Keratinocyte (primary cell): ENCODE data around the gene ALOX5. TPM values are rescaled to one million over a fixed set of nuclear protein-coding genes. Genes with fewer than 3 reads are reported as not detected.
"Not testable (repeated sequence)": the region's sequence is repeated elsewhere in the genome, so short reads cannot be mapped to it uniquely, and the experiment has no call there.

Experiments used
- DNase-seq: peaks from one replicate; pipeline ENCODE4 v3.0.0-alpha.2; 2011; ENCODE audit warnings: low read depth, missing footprints, low spot score
- FAIRE-seq: peaks from 2 replicates; lab custom pipeline; 2011; peaks lifted over from hg19 to GRCh38; lab: Jason Lieb, UNC
- H2AFZ ChIP-seq: 2 replicates; pipeline ENCODE4 v1.6.0; 2012; ENCODE audit warnings: low read length, control low read depth, inconsistent platforms; ENCODE audit not compliant: control insufficient read depth
- H3K27ac ChIP-seq: 2 replicates; pipeline ENCODE4 v1.5.1; 2011; ENCODE audit warnings: low read length; ENCODE audit not compliant: control insufficient read depth, insufficient read depth
- H3K27me3 ChIP-seq: 3 replicates; pipeline ENCODE4 v1.6.0; 2011; ENCODE audit warnings: low read length; ENCODE audit not compliant: control insufficient read depth, insufficient read depth; ENCODE audit errors: extremely low read depth
- H3K36me3 ChIP-seq, 2 experiments: 2 replicates in 1 of 2; 3 replicates in 1 of 2; pipeline ENCODE4 v1.5.1; 2011; ENCODE audit warnings: low read length in 2 of 2, mild to moderate bottlenecking in 1 of 2; ENCODE audit not compliant: control insufficient read depth in 2 of 2, insufficient read depth in 2 of 2; ENCODE audit errors: extremely low read depth in 1 of 2
- H3K4me1 ChIP-seq: 3 replicates; pipeline ENCODE4 v1.5.1; 2011; ENCODE audit warnings: low read length; ENCODE audit not compliant: control insufficient read depth, insufficient read depth; ENCODE audit errors: extremely low read depth
- H3K4me2 ChIP-seq: 3 replicates; pipeline ENCODE4 v1.6.0; 2011; ENCODE audit warnings: low read depth, low read length; ENCODE audit not compliant: control insufficient read depth, insufficient read depth; ENCODE audit errors: extremely low read depth
- H3K4me3 ChIP-seq, 3 experiments: fragments of 200-600 bp in 1 of 3; sonication (generic) in 1 of 3; 2 replicates in 2 of 3; 3 replicates in 1 of 3; pipeline ENCODE4 v1.5.1; 2011 to 2016; ENCODE audit warnings: low read length in 3 of 3, mild to moderate bottlenecking in 3 of 3, control low read depth in 2 of 3, inconsistent platforms in 1 of 3, low read depth in 1 of 3, mixed read lengths in 1 of 3, mixed run types in 1 of 3, moderate library complexity in 1 of 3; ENCODE audit not compliant: control insufficient read depth in 2 of 3, insufficient read depth in 2 of 3; ENCODE audit errors: extremely low read depth in 1 of 3
- H3K79me2 ChIP-seq: 2 replicates; pipeline ENCODE4 v1.6.0; 2012; ENCODE audit warnings: low read length; ENCODE audit not compliant: control insufficient read depth, insufficient read depth
- H3K9ac ChIP-seq: 3 replicates; pipeline ENCODE4 v1.6.0; 2011; ENCODE audit warnings: low read length; ENCODE audit not compliant: control insufficient read depth, insufficient read depth; ENCODE audit errors: extremely low read depth
- H3K9me1 ChIP-seq: 3 replicates; pipeline ENCODE4 v1.6.0; 2011; ENCODE audit warnings: low read length; ENCODE audit not compliant: control insufficient read depth, insufficient read depth; ENCODE audit errors: extremely low read depth
- H3K9me3 ChIP-seq: 2 replicates; pipeline ENCODE4 v1.5.1; 2012; ENCODE audit warnings: low read depth, low read length; ENCODE audit not compliant: control insufficient read depth
- H4K20me1 ChIP-seq: 3 replicates; pipeline ENCODE4 v1.6.0; 2011; ENCODE audit warnings: low read length; ENCODE audit not compliant: control insufficient read depth, insufficient read depth; ENCODE audit errors: extremely low read depth
- EZH2 ChIP-seq: IDR thresholded peaks from one replicate; pipeline ENCODE4 v1.6.1; 2012; ENCODE audit warnings: inconsistent platforms, mild to moderate bottlenecking, low read length, moderate library complexity
- dilution Hi-C: fragments of 300-500 bp; cut with MboI; formaldehyde crosslinking; loops from one replicate; pipeline ENCODE4 v1.7.0; 2020; ENCODE audit warnings: low sequenced_read_pairs; ENCODE audit not compliant: extremely low pct_ligation_motif_present
- polyA plus RNA-seq, 5 experiments: library from polyadenylated mRNA; depleted of rRNA in 3 of 5; stranded (reverse) in 3 of 5; stranded (forward) in 1 of 5; unstranded in 1 of 5; fragments of >200 nt; gene quantifications; 1 replicate in 1 of 5; 2 replicates in 3 of 5; 3 replicates in 1 of 5; pipeline versions ENCODE4 v1.2.1 to v1.2.3, GENCODE V29; 2011 to 2012; ENCODE audit warnings: missing spikeins in 2 of 5, low read depth in 1 of 5, low replicate concordance in 1 of 5
- TF ChIP-seq, protein P1 (sequence below), 3 experiments: IDR thresholded peaks in 1 of 3; conservative IDR thresholded peaks in 1 of 3; optimal IDR thresholded peaks in 1 of 3; 2 replicates in 2 of 3; 3 replicates in 1 of 3; pipeline versions ENCODE3 to v1.5.1; 2011; ENCODE audit warnings: low read length in 3 of 3, mild to moderate bottlenecking in 3 of 3, moderate library complexity in 2 of 3, control low read depth in 1 of 3, inconsistent platforms in 1 of 3; ENCODE audit not compliant: insufficient read depth in 2 of 3; ENCODE audit errors: extremely low read depth in 1 of 3

The ALOX5 gene
- polyA plus RNA-seq, 1 donor (not counting 4 experiments of a cell fraction or from before 2014, with no cell fraction given), result not detected

DNA sequence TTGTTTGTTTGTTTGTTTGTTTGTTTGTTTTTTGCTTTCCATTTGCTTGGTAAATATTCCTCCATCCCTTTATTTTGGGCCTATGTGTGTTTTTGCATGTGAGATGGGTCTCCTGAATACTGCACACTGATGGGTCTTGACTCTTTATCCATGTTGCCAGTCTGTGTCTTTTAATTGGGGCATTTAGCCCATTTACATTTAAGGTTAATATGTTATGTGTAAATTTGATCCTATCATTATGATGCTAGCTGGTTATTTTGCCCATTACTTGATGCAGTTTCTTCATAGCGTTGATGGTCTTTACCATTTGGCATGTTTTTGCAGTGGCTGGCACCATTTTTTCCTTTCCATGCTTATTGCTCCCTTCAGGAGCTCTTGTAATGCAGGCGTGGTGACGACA, 42.2 kb upstream of the ALOX5 start:
- not testable (repeated sequence) for H3K27ac ChIP-seq

DNA sequence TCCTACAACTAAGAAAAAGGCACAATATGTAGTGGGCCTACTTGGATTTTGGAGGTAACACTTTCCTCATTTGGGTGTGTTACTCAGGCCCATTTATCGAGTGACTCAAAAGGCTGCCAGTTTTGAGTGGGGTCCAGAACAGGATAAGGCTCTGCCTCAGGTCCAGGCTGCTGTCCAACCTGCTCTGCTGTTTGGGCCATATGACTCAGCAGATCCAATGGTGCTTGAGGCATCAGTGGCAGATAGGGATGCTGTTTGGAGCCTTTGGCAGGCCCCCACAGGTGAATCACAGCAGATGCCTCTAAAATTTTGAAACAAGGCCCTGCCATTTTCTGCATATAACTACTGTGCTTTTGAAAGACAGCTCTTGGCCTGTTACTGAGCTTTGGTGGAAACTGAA, 34.1 kb upstream of the ALOX5 start:
- DNase-seq (no peak), FAIRE-seq (no peak)
- no peaks in the 10 kb centered on the region for H3K4me1 ChIP-seq
- TF ChIP-seq EZH2, result no peak
- TF ChIP-seq, protein P1, sequence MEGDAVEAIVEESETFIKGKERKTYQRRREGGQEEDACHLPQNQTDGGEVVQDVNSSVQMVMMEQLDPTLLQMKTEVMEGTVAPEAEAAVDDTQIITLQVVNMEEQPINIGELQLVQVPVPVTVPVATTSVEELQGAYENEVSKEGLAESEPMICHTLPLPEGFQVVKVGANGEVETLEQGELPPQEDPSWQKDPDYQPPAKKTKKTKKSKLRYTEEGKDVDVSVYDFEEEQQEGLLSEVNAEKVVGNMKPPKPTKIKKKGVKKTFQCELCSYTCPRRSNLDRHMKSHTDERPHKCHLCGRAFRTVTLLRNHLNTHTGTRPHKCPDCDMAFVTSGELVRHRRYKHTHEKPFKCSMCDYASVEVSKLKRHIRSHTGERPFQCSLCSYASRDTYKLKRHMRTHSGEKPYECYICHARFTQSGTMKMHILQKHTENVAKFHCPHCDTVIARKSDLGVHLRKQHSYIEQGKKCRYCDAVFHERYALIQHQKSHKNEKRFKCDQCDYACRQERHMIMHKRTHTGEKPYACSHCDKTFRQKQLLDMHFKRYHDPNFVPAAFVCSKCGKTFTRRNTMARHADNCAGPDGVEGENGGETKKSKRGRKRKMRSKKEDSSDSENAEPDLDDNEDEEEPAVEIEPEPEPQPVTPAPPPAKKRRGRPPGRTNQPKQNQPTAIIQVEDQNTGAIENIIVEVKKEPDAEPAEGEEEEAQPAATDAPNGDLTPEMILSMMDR (optimal IDR thresholded peaks at IDR 0.05 in 1 of 3, IDR thresholded peaks at IDR 0.05 in 1 of 3, conservative IDR thresholded peaks at IDR 0.05 in 1 of 3; ENCODE audit: extremely low read depth in 1 of 3, insufficient read depth in 2 of 3, low read length in 3 of 3), result no peak
- H3K9ac ChIP-seq, result no peak overlapping the region
- H3K4me2 ChIP-seq, result no peak overlapping the region
- no peak overlapping the region for H2AFZ ChIP-seq
- H3K9me3 ChIP-seq, result no peaks in the 10 kb centered on the region
- no peaks in the 10 kb centered on the region for H3K36me3 ChIP-seq
- dilution Hi-C loops, result no loop called here
- H3K9me1 ChIP-seq, result no peaks in the 10 kb centered on the region
- no peaks in the 10 kb centered on the region for H3K79me2 ChIP-seq
- H3K27ac ChIP-seq, result no peak overlapping the region
- no peak overlapping the region for H3K4me3 ChIP-seq
- no peaks in the 10 kb centered on the region for H3K27me3 ChIP-seq
- H4K20me1 ChIP-seq, result no peaks in the 10 kb centered on the region

More for the DNA sequence above, 42.2 kb upstream of the ALOX5 start:
- H3K4me3 ChIP-seq, H3K36me3 ChIP-seq, H3K9me3 ChIP-seq, H3K4me2 ChIP-seq, H3K79me2 ChIP-seq, dilution Hi-C loops, H2AFZ ChIP-seq, H3K9ac ChIP-seq, H3K27me3 ChIP-seq, H4K20me1 ChIP-seq, H3K4me1 ChIP-seq, DNase-seq, H3K9me1 ChIP-seq, FAIRE-seq: not testable (repeated sequence)

DNA sequence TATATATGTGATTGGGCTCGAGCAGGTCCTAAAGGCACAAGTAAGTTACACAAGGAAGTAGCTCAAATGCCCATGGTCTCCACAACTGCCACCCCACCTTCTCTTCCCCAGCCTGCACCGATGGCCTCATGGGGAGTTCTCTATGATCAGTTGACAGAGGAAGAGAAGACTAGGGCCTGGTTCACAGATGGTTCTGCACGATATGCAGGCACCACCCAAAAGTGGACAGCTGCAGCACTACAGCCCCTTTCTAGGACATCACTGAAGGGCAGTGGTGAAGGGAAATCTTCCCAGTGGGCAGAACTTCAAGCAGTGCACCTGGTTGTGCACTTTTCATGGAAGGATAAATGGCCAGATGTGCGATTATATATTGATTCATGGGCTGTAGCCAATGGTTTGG, 33.6 kb upstream of the ALOX5 start:
- H3K27ac ChIP-seq, H4K20me1 ChIP-seq, H3K9me3 ChIP-seq, dilution Hi-C loops, H3K27me3 ChIP-seq, H3K4me3 ChIP-seq, H2AFZ ChIP-seq, H3K36me3 ChIP-seq, H3K79me2 ChIP-seq, FAIRE-seq, H3K4me2 ChIP-seq, H3K9ac ChIP-seq, H3K9me1 ChIP-seq, DNase-seq, H3K4me1 ChIP-seq: not testable (repeated sequence)

DNA sequence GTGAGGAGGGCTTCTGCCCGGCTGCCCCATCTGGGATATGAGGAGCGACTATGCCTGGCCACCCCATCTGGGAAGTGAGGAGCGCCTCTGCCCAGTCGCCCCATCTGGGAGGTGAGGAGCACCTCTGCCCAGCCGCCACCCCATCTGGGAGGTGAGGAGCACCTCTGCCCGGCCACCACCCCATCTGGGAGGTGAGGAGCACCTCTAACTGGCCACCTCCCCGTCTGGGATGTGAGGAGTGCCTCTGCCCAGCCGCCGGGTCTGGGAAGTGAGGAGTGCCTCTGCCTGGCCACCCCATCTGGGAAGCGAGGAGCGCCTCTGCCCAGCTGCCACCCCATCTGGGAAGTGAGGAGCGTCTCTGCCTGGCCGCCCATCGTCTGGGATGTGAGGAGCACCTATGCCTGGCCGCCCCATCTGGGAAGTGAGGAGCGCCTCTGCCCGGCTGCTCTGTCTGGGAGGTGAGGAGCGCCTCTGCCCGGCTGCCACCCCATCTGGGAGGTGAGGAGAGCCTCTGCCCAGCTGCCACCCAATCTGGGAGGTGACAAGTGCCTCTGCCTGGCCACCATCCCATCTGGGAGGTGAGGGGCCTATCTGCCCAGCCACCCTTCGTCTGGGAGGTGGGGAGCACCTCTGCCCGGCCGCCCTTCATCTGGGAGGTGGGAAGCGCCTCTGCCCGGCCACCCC, 27.2 kb upstream of the ALOX5 start:
- FAIRE-seq, H3K9ac ChIP-seq, H3K27me3 ChIP-seq, H3K36me3 ChIP-seq, H3K4me3 ChIP-seq, H3K9me1 ChIP-seq, H2AFZ ChIP-seq, H3K79me2 ChIP-seq, DNase-seq, H3K4me2 ChIP-seq, dilution Hi-C loops, H3K4me1 ChIP-seq, H3K9me3 ChIP-seq, H3K27ac ChIP-seq, H4K20me1 ChIP-seq: not testable (repeated sequence)
